ENCODE measurements around the gene KLHL29.

KLHL29 gene

DNA sequence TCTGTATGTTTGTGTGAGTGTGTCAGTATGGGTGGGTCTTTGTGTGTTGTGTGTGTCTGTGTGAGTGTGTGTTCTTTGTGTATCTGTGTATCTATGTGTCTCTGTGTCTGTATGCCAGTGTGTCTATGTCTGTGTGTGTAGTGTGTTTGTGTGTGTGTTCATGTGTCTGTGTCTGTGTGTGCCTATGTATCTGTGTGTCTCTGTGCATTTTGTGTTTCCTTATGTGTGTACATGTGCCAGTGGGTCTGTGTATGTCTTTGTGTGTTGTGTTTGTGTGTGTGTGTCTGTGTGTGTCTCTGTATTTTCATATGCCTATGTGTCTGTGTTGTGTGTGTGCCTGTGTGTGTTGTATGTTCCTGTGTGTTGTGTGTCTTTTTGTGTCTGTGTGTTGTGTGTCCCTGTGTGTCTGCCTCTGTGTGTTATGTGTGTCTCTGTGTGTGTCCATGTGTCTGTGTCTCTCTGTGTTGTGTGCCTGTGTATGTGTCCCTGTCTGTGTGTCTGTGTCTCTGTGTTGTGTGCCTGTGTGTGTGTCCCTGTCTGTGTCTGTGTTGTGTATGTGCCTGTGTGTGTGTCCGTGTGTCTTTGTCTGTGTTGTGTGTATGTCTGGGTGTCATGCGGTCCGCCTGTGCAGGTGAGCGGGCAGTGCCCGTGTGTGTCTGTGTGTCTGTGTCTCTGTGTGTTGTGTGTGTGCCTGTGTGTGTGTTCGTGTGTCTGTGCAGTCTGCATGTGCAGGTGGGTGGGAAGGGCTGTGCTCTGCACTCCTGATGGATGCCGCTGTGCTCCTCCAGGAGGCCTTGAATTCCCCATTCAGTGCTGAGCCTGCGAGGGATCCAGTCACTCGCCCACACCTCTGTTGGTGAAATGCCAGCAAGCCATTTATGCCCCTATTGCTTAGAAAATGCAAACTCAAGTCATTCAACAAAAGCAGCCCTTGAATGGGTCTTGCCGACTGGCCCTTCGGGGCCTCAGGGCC lies 37.4 kb downstream of the KLHL29 start:
- DNase-seq (ENCODE audit: low spot score): no peak

DNA sequence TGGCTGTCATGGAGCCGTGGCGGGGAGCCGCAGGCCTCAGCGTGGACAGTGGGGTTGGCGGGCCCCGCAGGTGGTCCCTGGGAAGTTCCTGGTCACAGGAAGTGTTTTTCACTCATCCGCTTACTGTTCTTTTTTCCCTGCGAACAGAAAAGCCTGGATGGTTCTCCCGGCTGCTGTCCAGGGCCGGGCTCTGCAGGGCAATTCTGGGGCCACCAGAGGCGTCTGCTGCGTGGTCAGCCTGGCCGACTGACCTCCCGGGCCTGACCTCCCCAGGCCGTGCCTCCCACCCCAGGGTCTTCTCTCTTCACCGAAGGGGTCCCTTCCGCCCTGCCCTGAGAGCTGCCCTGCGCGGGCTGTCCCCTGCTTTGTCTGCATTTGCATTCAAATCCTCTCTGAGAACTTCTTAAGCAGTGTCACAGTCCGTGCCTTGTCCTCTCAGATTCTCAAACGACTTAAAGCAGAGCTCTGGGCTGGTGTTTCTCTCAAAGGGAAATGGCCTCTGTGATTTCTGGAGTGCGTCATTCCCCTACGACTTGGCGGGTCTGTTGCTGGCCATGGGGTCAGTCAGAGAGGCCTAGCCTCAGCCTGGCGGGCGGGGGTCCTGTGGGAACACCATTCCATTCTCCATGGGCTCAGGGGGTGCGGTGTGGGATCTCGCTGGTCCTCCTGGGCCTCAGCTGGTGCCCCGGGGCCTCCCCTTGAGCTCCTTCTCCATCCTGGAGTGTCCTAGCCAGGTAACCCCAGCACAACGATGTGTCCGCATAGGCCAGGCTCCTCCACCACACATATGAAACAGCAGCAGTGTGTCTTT lies 38.3 kb downstream of the KLHL29 start:
- DNase-seq (ENCODE audit: low spot score): no peak

DNA sequence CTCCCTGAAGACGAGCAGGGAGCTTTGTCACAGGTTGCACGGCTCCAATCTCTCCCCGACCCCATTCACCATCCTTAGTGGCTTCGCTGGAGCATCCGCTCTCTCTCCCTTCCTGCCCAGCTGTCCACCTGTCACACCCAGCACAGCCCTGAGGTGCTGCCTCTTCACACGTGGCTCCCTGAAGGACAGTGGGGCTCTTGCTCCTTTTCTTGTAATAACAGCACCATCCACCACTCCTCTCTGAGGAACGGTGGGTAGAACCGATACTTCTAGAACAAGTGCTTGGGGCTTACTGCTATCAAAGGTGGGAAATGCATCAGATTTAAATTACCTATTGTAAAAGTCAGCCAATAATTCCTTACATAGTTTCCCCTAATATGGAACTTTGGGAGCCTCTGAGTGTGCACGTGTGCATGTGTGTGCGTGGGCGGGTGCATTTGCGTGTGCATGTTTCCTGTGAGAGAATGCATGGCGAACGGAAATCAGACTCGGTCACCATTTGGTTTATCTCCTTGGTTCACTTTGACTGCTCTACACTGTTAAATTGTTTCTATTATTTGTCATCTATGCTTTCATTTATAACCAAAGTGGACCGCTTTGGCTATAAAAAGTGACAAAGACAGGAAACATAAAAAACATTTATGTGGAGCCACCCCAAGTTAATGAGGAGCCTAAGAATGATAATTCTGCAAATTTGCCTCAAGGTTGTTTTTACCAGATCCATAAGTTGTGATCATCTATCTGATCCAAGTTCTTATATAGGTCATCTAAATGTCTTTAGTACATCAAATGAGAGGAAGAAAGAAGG lies 39.1 kb downstream of the KLHL29 start:
- no peak for DNase-seq (ENCODE audit: low spot score)

- DNase-seq (ENCODE audit: low spot score): no peak
These were observed 40.4 kb downstream of the KLHL29 start for GRCh38 chr2:23425338-23425871.

- DNase-seq (ENCODE audit: low spot score): no peak
These were observed 40.9 kb downstream of the KLHL29 start for GRCh38 chr2:23425885-23426262.

GRCh38 chr2:23426263-23426905 lies 41.4 kb downstream of the KLHL29 start:
- no peak for DNase-seq (ENCODE audit: low spot score)

GRCh38 chr2:23427350-23427749 lies 42.4 kb downstream of the KLHL29 start:
- no peak for DNase-seq (ENCODE audit: low spot score)

- no peak for DNase-seq (ENCODE audit: low spot score)
These were observed 43.0 kb downstream of the KLHL29 start for GRCh38 chr2:23427976-23428375.

DNA sequence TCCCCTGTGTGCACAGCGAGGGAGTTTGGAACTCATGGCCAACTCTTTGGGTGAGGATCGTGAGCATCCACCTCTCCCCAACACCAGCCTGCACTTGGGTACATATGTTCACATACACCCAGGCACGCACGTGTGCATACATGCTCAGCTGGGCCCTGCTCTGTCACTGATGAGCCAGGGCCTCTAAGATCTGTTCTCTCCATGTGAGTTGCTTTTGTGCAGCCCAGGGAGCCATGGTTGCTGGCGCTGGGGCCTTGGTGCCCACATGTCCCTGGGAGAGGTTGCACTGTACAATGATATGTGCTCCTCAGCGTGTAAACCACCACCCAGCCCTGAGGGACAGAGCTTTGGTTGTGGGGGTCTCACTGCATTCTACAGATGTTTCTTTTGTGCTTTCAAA lies 44.1 kb downstream of the KLHL29 start:
- no peak for DNase-seq (ENCODE audit: low spot score)

DNA sequence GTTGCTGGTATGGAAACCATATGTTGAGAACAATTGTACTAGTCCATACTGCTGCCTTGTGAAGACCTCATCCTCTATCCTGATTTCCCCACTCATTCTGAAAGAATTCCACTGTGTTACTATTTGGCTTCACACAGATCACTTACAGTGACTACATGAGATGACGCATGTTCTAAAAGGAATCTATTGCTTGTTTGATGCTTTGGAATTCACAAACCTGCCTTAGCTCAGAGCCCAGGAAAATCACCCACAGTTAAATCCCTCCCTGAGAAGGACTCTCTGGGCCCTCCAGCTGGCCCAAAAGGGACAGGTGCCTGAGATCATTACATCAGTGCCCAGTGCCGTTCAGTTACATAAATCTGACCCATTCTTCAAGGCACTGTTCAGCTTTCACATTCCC lies 45.3 kb downstream of the KLHL29 start:
- DNase-seq (ENCODE audit: low spot score): no peak

DNA sequence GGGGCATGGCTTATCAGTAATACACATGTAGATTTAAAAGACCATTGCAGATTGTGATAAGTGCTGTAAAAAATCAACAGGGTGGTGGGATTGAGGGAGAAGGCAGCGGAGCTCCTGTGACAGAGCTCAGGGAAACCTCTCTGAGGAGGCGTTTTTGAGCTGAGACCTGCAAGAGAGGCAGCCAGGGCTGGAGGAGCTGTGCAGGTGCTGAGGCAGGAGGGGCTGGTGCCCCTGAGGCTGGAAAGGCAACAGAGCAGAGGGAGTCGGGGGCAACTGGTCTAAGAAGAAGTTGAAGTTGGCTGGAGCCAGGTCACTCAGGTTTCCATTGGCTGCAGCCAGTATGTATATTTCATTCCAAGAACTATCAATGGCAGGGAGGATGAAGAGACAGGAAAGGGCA lies 47.6 kb downstream of the KLHL29 start:
- no peak for DNase-seq (ENCODE audit: low spot score)

DNA sequence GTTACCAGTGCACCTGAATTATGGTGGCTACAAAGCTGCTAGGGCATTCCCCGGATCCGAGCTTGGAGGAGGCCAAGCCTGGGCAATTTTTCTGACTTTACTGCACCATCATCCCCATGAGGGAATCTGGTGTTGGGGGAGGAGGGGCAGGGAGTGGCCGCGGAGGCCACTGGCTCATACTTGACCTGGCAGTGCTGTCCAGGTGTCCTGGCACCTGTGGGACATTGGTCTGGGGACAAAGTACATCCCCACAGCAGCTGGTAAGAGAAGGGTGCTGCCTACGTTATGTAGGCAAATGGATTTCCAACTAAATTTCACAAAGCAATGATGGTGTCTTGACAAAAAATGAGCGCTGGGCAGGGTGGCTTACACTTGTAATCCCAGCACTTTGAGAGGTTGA lies 48.3 kb downstream of the KLHL29 start:
- DNase-seq (ENCODE audit: low spot score): no peak

DNA sequence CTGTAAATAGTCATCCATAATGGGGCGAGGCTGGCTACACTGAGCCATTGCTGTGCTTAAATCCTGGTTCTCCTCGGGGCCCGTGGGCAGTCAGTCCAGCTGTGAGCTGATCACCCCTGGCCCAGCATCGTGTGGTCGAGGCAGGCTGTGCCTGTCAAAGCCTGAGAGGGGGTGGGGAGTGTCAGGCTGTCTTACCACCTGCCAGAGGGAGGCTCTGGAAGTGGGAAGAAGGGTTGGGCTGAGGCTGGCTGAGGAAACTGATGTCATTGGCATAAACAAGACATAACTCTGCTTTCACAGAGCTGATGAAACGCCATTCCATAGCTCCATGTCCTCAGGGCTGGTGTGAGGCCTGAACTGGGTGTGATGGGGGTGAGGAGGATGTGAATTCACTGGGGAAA lies 49.7 kb downstream of the KLHL29 start:
- DNase-seq (ENCODE audit: low spot score): no peak

- DNase-seq (ENCODE audit: low spot score): no peak
These were observed 50.5 kb downstream of the KLHL29 start for GRCh38 chr2:23435250-23436035.

DNA sequence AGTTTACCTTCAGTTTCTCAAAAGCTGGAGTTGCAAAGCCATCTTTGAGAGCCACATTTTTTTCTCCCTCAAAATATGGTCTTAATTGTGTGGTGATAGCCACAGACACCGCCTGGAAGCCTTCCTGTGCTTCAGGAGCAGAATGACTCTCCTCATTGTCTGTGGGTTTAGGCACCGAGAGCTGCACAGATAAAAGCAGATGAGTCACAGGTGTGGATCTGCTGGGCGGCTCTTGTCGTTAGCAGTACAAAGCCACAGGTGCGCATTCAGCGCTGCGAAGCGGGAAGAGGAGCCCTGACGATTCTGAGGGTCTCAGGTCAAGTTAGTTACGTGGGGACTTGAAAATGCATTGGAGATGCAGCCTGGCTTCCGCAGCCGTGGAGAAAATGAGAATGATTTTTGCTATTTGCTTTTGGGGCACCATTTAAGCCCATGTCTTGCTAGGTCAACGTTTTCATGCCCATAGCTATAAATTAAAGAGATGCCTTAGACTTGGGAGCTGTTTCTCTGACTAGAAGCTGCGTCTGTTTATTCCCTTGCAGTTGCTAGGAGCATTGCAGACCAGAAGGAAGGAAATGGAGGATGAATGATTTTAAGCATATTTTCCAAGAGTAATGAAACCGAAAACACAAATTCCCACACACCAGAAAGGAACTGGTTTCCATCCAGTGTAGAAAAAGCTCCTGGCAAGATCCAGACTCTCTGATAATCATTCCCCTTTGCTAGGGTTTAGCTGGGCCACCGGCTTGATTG lies 51.5 kb downstream of the KLHL29 start:
- no peak for DNase-seq (ENCODE audit: low spot score)

GRCh38 chr2:23441414-23441813 lies 56.4 kb downstream of the KLHL29 start:
- DNase-seq (ENCODE audit: low spot score): no peak

DNA sequence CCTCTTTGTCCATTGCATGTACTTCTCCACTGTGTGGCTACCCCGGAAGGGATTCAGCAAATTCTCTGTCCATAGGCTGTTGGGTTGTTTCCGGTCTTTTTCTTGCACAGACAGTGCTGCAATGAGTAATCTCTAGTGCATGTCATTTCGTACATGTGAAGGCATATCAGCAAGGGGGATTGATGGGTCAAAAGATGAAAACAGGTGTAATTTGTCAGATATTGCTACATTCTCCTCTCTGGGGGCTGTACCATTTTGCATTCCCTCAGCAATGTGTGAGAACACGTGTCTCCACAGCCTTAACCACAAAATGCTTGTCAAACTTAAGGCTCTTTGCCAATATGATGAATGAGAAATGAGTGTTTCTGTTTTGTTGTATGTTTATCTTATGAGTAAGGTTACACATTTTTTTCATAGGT lies 60.5 kb downstream of the KLHL29 start:
- no peak for DNase-seq (ENCODE audit: low spot score)

GRCh38 chr2:23446916-23447315 lies 61.9 kb downstream of the KLHL29 start:
- no peak for DNase-seq (ENCODE audit: low spot score)

GRCh38 chr2:23447405-23447804 lies 62.4 kb downstream of the KLHL29 start:
- no peak for DNase-seq (ENCODE audit: low spot score)

GRCh38 chr2:23448906-23449305 lies 63.9 kb downstream of the KLHL29 start:
- no peak for DNase-seq (ENCODE audit: low spot score)

Data from CD4-positive, alpha-beta T cell treated with Interleukin-2 at 100 ng/mL for 4 hours (primary cell).